SKM-1 (cell line): ENCODE measurements around the gene OVCH1.

Experiments used
- DNase-seq: peaks from one replicate; lab custom pipeline; 2025; ENCODE audit not compliant: unreplicated experiment; lab: John Stamatoyannopoulos, UW

The OVCH1 gene

GRCh38 chr12:29497588-29497987, at the start of gene OVCH1:
TSS of gene OVCH1 (minus strand) at chr12:29497686. CDS start at chr12:29497686, 0 bp downstream.
- no peak for DNase-seq

- no peak for DNase-seq
Measured at GRCh38 chr12:29547151-29547632, 49.7 kb upstream of the OVCH1 start.

GRCh38 chr12:29546000-29546399, 48.5 kb upstream of the OVCH1 start:
- no peak for DNase-seq

- no peak for DNase-seq
Measured at GRCh38 chr12:29545102-29545467, 47.6 kb upstream of the OVCH1 start.

GRCh38 chr12:29544428-29545101, 47.1 kb upstream of the OVCH1 start:
- DNase-seq = no peak

- no peak for DNase-seq
Measured at GRCh38 chr12:29543036-29543435, 45.5 kb upstream of the OVCH1 start.

- DNase-seq = no peak
Measured at GRCh38 chr12:29537298-29537697, 39.8 kb upstream of the OVCH1 start.

GRCh38 chr12:29534935-29535334, 37.4 kb upstream of the OVCH1 start:
- DNase-seq = peak; percentile 18

- no peak for DNase-seq
Measured at GRCh38 chr12:29533815-29534489, 36.5 kb upstream of the OVCH1 start.

GRCh38 chr12:29531471-29531870, 34.0 kb upstream of the OVCH1 start:
- no peak for DNase-seq

GRCh38 chr12:29530436-29530835, 33.0 kb upstream of the OVCH1 start:
- DNase-seq = no peak

GRCh38 chr12:29528161-29528560, 30.7 kb upstream of the OVCH1 start:
- no peak for DNase-seq

GRCh38 chr12:29521951-29522350, 24.5 kb upstream of the OVCH1 start:
- no peak for DNase-seq

- DNase-seq = no peak
Measured at GRCh38 chr12:29519585-29520182, 22.2 kb upstream of the OVCH1 start.

- DNase-seq = no peak
Measured at GRCh38 chr12:29518407-29518806, 20.9 kb upstream of the OVCH1 start.

- DNase-seq = no peak
Measured at GRCh38 chr12:29517264-29517663, 19.8 kb upstream of the OVCH1 start.

- no peak for DNase-seq
Measured at GRCh38 chr12:29516431-29516875, 19.0 kb upstream of the OVCH1 start.

GRCh38 chr12:29510591-29511185, 13.2 kb upstream of the OVCH1 start:
- DNase-seq = no peak

- no peak for DNase-seq
Measured at GRCh38 chr12:29509503-29509902, 12.0 kb upstream of the OVCH1 start.

GRCh38 chr12:29508949-29509348, 11.5 kb upstream of the OVCH1 start:
- no peak for DNase-seq

GRCh38 chr12:29505122-29505521, 7.6 kb upstream of the OVCH1 start:
- no peak for DNase-seq

GRCh38 chr12:29503283-29503682, 5.8 kb upstream of the OVCH1 start:
- no peak for DNase-seq
